ENCODE data around the gene GPRC5C. TPM values are rescaled to one million over a fixed set of nuclear protein-coding genes. Genes with fewer than 3 reads are reported as not detected.

The GPRC5C gene
- total and polyA plus RNA-seq, 2 of the 13 experiments (the other 11 are each of a cell fraction or from before 2014, with no cell fraction given), result 85.6 to 300 TPM

DNA sequence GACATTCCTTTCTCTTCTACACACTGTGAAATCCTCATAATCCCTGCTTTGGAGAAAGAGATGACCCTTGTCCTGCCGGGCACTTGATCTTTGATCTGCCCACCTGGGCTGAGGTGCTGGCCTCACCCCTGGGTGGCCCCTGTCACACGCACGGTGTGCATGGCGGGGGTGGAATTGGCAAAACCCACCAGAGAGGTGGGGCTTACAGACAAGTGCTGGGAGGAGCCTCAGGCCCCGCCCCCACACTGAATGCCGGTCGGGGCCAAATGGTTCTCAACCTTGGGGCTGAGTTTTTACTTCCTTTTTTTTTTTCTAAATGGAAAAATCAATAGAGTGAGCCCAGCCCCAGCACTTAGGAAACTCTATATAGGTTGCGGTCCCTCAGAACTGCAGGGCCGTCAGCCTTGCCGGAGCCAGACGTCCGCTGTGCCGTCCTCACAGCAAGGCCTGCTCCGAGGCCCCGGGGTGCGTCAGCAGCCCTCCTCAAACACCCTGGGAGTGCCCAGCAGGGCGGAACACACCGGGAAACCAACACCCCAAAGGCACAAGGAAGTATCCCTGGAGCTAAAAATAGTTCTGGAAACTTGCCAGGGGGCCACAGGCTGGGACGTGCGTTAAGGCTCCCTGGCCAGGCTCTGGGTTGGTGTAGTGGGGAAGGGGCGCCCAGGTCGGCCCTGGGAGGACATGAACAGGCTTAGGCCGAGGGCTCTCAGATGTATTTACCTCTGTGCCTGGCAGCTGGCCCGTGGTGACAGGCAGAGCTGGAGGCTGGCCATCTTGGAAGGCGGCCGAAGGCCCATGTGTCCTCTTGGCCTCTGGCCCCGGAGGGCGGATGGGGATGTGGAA is 11.0 kb downstream of the GPRC5C start (continued):
- TF ChIP-seq SNRNP70 (IDR thresholded peaks at IDR 0.05; ENCODE audit: low read depth, low read length) (no peak), RFX3 (CRISPR knock-in tag; IDR thresholded peaks at IDR 0.05) (no peak), NR1H2 (CRISPR knock-in tag; IDR thresholded peaks at IDR 0.05; ENCODE audit: borderline replicate concordance, low read depth) (no peak; the same call in 1 of the 2 replicates), ZNF274 (CRISPR knock-in tag; IDR thresholded peaks at IDR 0.05) (peak; percentile 23; the same call in 1 of the 2 replicates), ISX (CRISPR knock-in tag; conservative IDR thresholded peaks at IDR 0.05) (peak; percentile 73; the same call in 1 of the 2 replicates), YY1 (IDR thresholded peaks at IDR 0.05; ENCODE audit: insufficient read depth, insufficient replicate concordance, low read depth, low read length) (peak; percentile 60), REL (CRISPR knock-in tag; conservative IDR thresholded peaks at IDR 0.05) (no peak), GZF1 (CRISPR knock-in tag; IDR thresholded peaks at IDR 0.05) (no peak), ZNF33B (CRISPR knock-in tag; IDR thresholded peaks at IDR 0.05) (no peak), HES4 (CRISPR knock-in tag; IDR thresholded peaks at IDR 0.05; ENCODE audit: borderline replicate concordance) (no peak)
- TF ChIP-seq, protein P1, sequence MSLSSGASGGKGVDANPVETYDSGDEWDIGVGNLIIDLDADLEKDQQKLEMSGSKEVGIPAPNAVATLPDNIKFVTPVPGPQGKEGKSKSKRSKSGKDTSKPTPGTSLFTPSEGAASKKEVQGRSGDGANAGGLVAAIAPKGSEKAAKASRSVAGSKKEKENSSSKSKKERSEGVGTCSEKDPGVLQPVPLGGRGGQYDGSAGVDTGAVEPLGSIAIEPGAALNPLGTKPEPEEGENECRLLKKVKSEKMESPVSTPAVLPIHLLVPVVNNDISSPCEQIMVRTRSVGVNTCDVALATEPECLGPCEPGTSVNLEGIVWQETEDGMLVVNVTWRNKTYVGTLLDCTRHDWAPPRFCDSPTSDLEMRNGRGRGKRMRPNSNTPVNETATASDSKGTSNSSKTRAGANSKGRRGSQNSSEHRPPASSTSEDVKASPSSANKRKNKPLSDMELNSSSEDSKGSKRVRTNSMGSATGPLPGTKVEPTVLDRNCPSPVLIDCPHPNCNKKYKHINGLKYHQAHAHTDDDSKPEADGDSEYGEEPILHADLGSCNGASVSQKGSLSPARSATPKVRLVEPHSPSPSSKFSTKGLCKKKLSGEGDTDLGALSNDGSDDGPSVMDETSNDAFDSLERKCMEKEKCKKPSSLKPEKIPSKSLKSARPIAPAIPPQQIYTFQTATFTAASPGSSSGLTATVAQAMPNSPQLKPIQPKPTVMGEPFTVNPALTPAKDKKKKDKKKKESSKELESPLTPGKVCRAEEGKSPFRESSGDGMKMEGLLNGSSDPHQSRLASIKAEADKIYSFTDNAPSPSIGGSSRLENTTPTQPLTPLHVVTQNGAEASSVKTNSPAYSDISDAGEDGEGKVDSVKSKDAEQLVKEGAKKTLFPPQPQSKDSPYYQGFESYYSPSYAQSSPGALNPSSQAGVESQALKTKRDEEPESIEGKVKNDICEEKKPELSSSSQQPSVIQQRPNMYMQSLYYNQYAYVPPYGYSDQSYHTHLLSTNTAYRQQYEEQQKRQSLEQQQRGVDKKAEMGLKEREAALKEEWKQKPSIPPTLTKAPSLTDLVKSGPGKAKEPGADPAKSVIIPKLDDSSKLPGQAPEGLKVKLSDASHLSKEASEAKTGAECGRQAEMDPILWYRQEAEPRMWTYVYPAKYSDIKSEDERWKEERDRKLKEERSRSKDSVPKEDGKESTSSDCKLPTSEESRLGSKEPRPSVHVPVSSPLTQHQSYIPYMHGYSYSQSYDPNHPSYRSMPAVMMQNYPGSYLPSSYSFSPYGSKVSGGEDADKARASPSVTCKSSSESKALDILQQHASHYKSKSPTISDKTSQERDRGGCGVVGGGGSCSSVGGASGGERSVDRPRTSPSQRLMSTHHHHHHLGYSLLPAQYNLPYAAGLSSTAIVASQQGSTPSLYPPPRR (CRISPR knock-in tag; IDR thresholded peaks at IDR 0.05; ENCODE audit: borderline replicate concordance), result peak; percentile 92
- TF ChIP-seq, protein P2, sequence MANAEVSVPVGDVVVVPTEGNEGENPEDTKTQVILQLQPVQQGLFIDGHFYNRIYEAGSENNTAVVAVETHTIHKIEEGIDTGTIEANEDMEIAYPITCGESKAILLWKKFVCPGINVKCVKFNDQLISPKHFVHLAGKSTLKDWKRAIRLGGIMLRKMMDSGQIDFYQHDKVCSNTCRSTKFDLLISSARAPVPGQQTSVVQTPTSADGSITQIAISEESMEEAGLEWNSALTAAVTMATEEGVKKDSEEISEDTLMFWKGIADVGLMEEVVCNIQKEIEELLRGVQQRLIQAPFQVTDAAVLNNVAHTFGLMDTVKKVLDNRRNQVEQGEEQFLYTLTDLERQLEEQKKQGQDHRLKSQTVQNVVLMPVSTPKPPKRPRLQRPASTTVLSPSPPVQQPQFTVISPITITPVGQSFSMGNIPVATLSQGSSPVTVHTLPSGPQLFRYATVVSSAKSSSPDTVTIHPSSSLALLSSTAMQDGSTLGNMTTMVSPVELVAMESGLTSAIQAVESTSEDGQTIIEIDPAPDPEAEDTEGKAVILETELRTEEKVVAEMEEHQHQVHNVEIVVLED (CRISPR knock-in tag; IDR thresholded peaks at IDR 0.05; ENCODE audit: borderline replicate concordance), result peak; percentile 73
- TF ChIP-seq, protein P3, sequence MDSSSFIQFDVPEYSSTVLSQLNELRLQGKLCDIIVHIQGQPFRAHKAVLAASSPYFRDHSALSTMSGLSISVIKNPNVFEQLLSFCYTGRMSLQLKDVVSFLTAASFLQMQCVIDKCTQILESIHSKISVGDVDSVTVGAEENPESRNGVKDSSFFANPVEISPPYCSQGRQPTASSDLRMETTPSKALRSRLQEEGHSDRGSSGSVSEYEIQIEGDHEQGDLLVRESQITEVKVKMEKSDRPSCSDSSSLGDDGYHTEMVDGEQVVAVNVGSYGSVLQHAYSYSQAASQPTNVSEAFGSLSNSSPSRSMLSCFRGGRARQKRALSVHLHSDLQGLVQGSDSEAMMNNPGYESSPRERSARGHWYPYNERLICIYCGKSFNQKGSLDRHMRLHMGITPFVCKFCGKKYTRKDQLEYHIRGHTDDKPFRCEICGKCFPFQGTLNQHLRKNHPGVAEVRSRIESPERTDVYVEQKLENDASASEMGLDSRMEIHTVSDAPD (CRISPR knock-in tag; IDR thresholded peaks at IDR 0.05), result peak; percentile 95
- TF ChIP-seq, protein P4, sequence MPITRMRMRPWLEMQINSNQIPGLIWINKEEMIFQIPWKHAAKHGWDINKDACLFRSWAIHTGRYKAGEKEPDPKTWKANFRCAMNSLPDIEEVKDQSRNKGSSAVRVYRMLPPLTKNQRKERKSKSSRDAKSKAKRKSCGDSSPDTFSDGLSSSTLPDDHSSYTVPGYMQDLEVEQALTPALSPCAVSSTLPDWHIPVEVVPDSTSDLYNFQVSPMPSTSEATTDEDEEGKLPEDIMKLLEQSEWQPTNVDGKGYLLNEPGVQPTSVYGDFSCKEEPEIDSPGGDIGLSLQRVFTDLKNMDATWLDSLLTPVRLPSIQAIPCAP (CRISPR knock-in tag; IDR thresholded peaks at IDR 0.05; ENCODE audit: low read depth), result peak; percentile 86; the same call in 1 of the 2 replicates
- TF ChIP-seq, protein P5, sequence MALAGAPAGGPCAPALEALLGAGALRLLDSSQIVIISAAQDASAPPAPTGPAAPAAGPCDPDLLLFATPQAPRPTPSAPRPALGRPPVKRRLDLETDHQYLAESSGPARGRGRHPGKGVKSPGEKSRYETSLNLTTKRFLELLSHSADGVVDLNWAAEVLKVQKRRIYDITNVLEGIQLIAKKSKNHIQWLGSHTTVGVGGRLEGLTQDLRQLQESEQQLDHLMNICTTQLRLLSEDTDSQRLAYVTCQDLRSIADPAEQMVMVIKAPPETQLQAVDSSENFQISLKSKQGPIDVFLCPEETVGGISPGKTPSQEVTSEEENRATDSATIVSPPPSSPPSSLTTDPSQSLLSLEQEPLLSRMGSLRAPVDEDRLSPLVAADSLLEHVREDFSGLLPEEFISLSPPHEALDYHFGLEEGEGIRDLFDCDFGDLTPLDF (CRISPR knock-in tag; IDR thresholded peaks at IDR 0.05), result peak; percentile 77
- TF ChIP-seq, protein P6, sequence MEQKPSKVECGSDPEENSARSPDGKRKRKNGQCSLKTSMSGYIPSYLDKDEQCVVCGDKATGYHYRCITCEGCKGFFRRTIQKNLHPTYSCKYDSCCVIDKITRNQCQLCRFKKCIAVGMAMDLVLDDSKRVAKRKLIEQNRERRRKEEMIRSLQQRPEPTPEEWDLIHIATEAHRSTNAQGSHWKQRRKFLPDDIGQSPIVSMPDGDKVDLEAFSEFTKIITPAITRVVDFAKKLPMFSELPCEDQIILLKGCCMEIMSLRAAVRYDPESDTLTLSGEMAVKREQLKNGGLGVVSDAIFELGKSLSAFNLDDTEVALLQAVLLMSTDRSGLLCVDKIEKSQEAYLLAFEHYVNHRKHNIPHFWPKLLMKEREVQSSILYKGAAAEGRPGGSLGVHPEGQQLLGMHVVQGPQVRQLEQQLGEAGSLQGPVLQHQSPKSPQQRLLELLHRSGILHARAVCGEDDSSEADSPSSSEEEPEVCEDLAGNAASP (CRISPR knock-in tag; IDR thresholded peaks at IDR 0.05; ENCODE audit: borderline replicate concordance), result peak; percentile 92; the same call in 1 of the 2 replicates

Data from HepG2 (cell line).